Activated gamma-delta T cell treated with anti-CD3 and anti-CD28 coated beads, Interleukin-2, amount 50 U/mL, for 16 hours (primary cell): ENCODE measurements around the gene ZNF324.
A peak's percentile ranks its signal among the peaks of the same experiment; 100 is the strongest.
"Not testable (repeated sequence)": the region's sequence is repeated elsewhere in the genome, so short reads cannot be mapped to it uniquely, and the experiment has no call there.

Experiments
- DNase-seq: peaks from one replicate; pipeline ENCODE4 v3.0.0-alpha.2; 2020; ENCODE audit warnings: low read depth

ZNF324 gene

DNA sequence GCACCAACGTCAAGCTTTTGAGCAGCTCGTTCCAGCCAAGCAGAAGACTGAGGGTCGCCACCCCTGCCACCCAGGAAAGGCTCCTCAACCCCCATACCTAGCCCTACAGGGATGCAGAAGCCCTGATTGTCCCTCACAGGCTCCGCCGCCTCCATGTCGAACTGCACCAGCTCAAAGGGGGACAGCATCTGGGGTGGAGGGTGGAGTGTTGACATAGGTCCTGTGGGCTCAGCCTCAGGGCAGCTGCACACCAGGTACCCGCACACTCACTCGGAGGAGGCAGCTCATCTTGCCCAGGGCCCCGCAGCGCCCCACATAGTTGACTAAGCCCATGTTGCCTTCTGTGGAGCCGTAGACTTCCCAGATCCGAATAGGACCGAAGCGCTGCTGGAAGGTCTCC, 33.4 kb downstream of the ZNF324 start:
- no peak for DNase-seq

GRCh38 chr19:58507602-58508223, 40.8 kb downstream of the ZNF324 start:
- DNase-seq = not testable (repeated sequence)

GRCh38 chr19:58509731-58510083, 42.8 kb downstream of the ZNF324 start:
- DNase-seq = no peak

GRCh38 chr19:58510084-58510862, 43.4 kb downstream of the ZNF324 start:
- no peak for DNase-seq

- no peak for DNase-seq
These were observed 44.7 kb downstream of the ZNF324 start, which contains the start of gene SLC27A5 for GRCh38 chr19:58511353-58512208. Gene SLC27A5, minus strand, starts transcription at chr19:58511992. Its CDS starts 37 bp downstream, at chr19:58511955.

DNA sequence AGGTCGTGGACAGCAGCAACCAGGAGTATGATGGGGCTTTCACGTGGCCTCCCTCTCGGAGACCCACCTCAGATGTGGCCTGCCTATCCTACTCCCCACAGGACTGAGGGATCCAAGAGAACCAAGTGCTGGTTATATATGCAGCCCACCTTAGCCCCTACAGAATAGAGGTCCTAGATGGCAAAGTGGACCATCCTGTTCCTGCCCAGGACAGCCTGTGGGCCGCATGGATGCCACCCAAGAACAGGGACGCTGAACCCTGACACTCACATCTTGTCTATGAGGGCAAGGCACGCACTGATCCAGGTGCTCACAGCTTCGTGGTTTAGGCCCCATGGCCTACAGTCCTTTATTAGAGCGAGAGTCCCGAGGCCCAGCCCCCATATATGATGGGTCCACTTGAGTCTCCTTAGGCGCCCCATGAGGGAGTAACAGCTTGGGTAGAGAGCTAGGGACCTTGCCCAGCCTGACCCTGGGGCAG, 46.4 kb downstream of the ZNF324 start:
- no peak for DNase-seq

GRCh38 chr19:58513694-58514563, 47.0 kb downstream of the ZNF324 start:
- DNase-seq = peak; percentile 90

GRCh38 chr19:58514564-58515022, 47.7 kb downstream of the ZNF324 start:
- no peak for DNase-seq

DNA sequence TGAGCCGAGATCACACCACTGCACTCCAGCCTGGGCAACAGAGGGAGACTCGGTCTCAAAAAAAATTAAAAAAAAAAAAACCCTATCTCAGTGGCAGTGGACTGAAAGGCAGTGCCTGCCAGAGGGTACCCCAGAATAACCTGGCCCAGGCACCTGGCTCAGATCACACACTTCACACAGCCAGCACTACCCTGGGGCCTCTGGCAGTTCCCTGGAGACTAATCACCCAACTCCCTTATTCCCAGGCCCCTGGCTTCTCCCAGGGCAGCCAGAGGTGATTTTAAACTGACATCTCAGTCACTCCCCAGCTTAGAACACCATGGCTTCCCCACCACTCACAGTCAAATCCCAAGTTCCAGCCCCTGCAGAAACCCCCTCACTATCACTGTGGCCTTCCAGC, 48.4 kb downstream of the ZNF324 start:
- DNase-seq = no peak

GRCh38 chr19:58516246-58516836, 49.5 kb downstream of the ZNF324 start:
- no peak for DNase-seq

GRCh38 chr19:58516964-58517833, 50.3 kb downstream of the ZNF324 start:
- no peak for DNase-seq

- DNase-seq = no peak
These were observed 51.6 kb downstream of the ZNF324 start for GRCh38 chr19:58518256-58519086.

DNA sequence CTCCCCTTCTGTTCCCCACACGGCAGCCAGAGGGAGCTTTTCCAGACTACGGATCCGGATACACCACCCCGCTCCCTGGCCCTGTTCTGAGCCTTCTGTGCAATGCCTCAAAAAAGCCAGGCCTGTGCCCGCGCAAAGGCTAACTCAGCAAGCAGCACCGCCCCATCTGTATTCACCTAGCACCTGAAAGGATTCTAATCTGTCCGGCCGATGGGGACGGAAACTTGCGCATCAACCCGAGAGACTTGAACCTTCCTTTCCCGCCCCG, 52.1 kb downstream of the ZNF324 start:
- DNase-seq = peak; percentile 24

DNA sequence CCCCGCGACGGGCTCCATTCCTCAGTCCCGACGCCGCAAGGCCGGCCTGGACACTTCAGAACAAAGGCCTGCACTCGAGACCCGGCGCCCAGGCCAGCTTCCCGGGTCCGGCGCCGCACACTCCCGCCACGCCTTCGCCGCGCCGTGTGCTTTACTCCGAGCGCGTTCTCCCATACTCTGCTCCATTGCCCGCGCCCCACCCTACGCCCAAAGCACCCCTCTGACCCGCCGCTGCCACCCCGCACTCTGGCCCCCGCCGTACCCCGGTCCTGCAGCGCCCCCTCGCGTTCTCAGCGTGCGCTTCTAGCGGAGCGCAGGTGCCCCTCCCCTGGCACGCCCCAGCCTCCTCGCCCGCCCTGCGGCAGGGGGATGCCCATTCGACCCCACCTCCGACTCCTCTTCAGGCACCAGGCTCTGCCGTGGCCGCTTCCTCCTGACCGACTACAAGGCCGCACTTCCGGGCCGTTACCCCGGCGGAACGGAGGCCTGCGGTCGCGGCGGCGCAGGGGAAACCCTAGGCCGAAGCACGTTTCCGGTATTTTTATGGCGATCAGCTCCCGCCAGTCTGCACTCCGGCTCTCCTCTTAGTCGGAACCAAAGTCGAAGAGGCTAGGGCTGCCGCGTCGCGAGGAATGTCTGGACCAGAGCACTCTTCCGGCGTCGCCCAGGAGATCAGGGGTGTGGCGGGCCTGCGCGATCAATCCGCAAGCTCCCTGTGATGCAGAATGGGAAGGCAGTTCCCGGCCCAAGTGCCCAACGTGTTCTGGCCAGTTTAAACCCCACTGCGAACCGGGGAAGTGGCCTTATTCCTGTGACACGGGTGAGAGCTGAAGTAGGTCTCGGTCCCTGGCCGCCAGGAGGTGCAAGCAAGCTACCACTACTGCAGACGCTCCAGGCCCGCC, 52.7 kb downstream of the ZNF324 start, which contains the start of gene ZBTB45:
ZBTB45 (minus strand) TSS at position 456 of the 902 bp plus-strand sequence. CDS start 2,137 bp downstream, outside the sequence.
- DNase-seq = peak; percentile 82

GRCh38 chr19:58520257-58520599, 53.3 kb downstream of the ZNF324 start:
- DNase-seq = no peak

GRCh38 chr19:58521651-58522050, 54.8 kb downstream of the ZNF324 start:
- no peak for DNase-seq

DNA sequence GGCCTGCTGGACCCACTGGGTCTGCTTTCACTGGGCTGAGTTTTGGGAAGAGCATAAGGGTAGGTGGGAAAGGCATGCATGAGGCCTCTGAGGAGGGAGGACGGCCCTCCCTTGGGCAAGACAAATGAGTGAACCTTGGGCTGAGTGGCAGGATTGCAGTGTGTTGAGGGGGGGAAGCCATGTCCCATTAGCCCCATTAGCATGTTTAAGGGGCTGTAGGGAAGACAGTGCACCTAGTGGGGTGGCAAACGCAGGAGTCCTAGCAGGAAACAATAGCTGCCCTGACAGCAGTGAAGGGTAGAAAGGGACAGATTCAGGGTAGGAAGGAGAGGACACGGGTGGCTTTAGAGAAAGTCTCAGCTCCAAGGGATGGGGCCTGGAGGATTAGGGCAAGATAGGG, 55.8 kb downstream of the ZNF324 start:
- DNase-seq = no peak
